NCI-H1092 (cell line): ENCODE data around the gene KANK3.
"Not testable (repeated sequence)": the region's sequence is repeated elsewhere in the genome, so short reads cannot be mapped to it uniquely, and the experiment has no call there.

Experiments
- DNase-seq: peaks from one replicate; lab custom pipeline; 2025; lab: John Stamatoyannopoulos, UW

KANK3 gene

GRCh38 chr19:8370176-8371010, 27.3 kb upstream of the KANK3 start:
- no peak for DNase-seq

GRCh38 chr19:8367327-8368001, 24.4 kb upstream of the KANK3 start:
- DNase-seq = peak; percentile 5

- DNase-seq = no peak
Measured at GRCh38 chr19:8366961-8367326, 23.9 kb upstream of the KANK3 start.

- DNase-seq = no peak
Measured at GRCh38 chr19:8366121-8366581, 23.1 kb upstream of the KANK3 start.

- no peak for DNase-seq
Measured at GRCh38 chr19:8363803-8364771, 21.0 kb upstream of the KANK3 start, which contains the start of gene ANGPTL4. Gene ANGPTL4, plus strand, starts transcription at chr19:8364155. Its CDS starts 167 bp downstream, at chr19:8364322.

GRCh38 chr19:8361921-8362793, 19.1 kb upstream of the KANK3 start:
- peak; percentile 48 for DNase-seq

- DNase-seq = no peak
Measured at GRCh38 chr19:8360196-8360595, 17.1 kb upstream of the KANK3 start.

GRCh38 chr19:8358948-8359347, 15.9 kb upstream of the KANK3 start:
- no peak for DNase-seq

- no peak for DNase-seq
Measured at GRCh38 chr19:8357007-8357521, 14.0 kb upstream of the KANK3 start.

GRCh38 chr19:8355631-8356402, 12.8 kb upstream of the KANK3 start:
- no peak for DNase-seq

GRCh38 chr19:8352845-8353244, 9.8 kb upstream of the KANK3 start:
- DNase-seq = not testable (repeated sequence)

- no peak for DNase-seq
Measured at GRCh38 chr19:8352134-8352827, 9.2 kb upstream of the KANK3 start.

- not testable (repeated sequence) for DNase-seq
Measured at GRCh38 chr19:8349629-8350372, 6.7 kb upstream of the KANK3 start.

GRCh38 chr19:8343483-8343844, 402 bp upstream of the KANK3 start:
- no peak for DNase-seq

GRCh38 chr19:8342316-8342683, 762 bp downstream of the KANK3 start:
- DNase-seq = no peak

- not testable (repeated sequence) for DNase-seq
Measured at GRCh38 chr19:8341504-8341903, 1.6 kb downstream of the KANK3 start.

GRCh38 chr19:8340341-8341096, 2.5 kb downstream of the KANK3 start:
- no peak for DNase-seq

- DNase-seq = no peak
Measured at GRCh38 chr19:8338835-8339234, 4.2 kb downstream of the KANK3 start.
